IPS-NIHi7 (cell line): Measurements from ENCODE around the gene DSG2.
A peak's percentile ranks its signal among the peaks of the same experiment; 100 is the strongest.
"Not testable (repeated sequence)": the region's sequence is repeated elsewhere in the genome, so short reads cannot be mapped to it uniquely, and the experiment has no call there.

Source experiments
- DNase-seq: peaks from one replicate; pipeline ENCODE4 v3.0.0; 2012; ENCODE audit warnings: mixed read lengths; ENCODE audit errors: extremely low spot score

The DSG2 gene

DNA sequence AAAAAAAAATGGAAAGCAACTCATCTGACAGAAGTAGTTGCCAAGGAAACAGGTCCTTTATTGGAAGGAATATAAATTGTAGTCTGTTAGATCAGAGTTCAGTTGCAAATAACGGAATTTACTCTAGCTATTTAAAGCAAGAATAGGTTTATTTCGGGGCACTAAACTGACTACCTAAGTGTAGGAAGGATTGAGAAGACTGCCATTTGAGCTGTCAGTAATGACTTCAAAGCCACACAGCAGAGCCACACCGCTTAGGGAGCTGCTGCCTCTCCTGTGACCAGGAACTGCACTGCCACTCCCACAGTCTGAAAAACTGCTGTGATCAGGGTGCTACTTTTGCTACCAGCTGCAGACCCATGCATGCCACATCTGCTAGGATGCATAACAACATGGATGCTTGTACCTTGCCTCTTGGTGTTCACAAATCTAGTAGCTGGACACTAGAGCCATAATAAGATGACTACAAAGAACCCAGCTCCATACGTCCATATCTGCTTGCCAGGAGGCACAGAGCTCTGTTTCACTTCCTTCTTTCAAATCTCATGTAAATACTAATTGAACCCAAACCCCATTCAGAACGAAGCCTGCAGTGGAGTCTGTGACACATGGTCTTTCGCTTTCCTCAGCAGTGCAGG lies 2.2 kb downstream of the DSG2 start:
- no peak for DNase-seq

DNA sequence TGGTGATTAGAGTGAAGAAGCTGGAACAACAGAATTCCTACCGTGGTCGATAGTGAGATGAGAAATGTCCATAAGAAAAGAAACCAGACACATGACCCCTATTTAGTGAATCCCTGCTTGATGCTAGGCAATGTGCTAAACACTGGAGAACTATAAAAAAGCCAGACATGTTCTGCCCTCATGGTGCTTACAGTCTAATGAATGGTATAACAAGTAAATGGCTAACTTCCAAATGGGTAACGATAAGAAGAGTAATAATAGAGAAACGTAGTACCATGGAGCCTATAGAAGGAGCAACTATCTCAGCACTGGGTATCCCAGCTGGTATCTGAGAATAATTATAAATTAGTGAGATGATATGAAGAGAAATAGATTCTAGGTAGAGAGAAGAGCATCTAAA lies 5.0 kb downstream of the DSG2 start:
- no peak for DNase-seq

DNA sequence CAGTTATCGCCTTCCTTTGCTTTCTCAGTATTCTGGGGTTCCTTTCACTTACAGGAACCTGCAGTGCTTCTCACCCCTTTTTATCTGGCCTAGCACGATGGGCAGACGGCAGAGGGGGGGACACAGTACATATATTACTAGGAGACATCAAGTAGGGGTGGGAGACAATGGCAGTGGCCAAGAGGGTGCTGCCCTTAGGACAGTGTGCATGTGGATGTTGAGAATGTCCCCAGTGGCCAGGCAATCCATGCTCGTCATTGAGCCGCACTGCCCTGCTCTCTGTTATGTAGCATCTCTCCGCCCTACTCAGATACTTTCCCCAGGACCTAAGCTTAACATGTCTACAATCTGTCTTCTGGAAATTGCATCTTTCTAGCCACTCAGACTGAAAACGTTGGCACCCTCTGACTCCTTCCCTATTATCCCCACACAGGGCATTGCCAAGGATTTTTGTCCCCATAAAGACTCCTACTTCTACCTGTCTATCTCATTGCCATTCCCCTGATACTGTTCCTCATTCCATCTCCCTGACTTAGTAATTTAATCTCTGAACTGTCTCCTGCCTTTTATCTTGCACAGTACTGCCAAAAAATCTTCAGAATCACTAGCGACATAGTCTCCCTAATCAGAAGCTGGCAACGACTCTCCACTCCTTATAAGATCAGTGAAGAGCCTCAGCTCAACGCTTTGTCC lies 6.6 kb downstream of the DSG2 start:
- DNase-seq, result no peak

DNA sequence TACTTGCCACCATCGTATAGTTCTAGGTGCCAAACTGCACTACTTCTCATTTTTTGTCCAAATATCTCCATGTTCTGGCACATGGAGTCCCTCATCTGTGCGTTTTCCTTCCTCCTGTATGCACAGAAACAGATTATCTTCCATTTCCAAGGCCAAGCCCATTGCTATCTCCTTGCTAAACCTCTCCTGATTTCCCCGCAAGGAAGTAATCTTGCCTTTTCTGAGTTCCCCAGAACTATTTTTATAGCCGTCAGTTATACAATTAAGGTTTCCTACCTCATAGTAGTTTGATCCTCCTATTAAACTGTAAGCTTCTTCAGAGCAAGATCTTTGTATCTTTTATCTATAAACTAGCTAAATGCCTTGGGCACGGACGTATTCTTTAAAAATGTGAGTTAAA lies 7.2 kb downstream of the DSG2 start:
- DNase-seq, result no peak

DNA sequence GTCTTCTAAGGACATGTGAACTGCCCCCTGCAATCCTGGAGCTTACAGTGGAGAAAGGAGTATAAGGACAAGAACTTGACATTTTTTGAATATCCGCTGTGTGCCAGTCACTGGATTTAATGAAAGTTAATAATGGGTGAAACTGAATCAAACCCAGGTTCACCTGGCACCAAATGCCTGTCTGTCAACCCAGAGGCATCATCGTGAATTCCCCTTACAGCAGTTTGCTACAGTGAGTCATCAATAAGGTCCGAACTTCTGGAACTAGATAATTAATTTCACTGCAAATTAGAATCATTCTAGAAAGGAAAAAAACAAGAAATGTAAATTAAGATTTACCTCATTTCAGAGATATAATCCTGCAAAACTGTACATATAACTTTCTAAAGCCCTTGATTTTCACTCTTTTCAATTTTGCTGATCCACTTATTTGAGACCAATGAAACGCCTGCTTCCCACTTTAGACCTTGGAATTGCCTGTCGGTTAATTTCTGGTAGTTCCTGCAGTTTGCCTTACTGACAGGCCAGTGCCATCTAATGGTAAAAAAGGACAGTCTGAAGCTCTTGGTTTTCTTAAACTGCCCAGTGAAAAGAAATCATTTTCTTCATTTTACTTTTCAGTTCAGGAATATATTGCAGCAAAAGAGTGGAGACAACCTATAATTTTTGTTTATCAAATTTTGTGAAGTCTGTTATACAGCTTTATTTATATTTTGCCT lies 8.2 kb downstream of the DSG2 start:
- DNase-seq, result no peak

DNA sequence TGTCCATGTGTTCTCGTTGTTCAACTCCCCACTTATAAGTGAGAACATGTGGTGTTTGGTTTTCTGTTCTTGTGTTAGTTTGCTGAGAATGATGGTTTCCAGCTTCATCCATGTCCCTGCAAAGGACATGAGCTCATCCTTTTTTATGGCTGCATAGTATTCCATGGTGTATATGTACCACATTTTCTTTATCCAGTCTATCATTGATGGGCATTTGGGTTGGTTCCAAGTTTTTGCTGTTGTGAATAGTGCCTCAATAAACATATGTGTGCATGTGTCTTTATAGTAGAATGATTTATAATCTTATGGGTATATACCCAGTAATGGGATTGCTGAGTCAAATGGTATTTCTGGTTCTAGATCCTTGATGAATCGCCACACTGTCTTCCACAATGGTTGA lies 9.1 kb downstream of the DSG2 start:
- DNase-seq, result not testable (repeated sequence)

DNA sequence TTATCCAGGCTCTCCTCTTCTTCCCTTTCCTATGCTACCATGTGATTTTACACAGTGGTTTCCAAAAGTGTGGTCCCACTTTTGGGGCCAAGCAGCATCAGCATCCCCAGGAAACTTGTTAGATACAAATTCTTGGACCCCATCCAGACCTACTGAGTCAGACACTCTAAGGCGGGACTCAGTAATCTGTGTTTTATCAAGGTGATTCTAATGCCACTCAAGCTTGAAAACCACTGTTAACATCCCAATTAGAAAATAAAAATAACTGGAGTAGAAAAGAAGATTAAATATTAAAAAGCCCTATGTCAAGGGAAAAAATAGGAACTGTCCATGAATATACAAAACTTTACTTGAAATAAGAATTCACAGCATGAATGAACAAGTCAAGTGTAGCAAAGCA lies 10.8 kb downstream of the DSG2 start:
- DNase-seq, result no peak

DNA sequence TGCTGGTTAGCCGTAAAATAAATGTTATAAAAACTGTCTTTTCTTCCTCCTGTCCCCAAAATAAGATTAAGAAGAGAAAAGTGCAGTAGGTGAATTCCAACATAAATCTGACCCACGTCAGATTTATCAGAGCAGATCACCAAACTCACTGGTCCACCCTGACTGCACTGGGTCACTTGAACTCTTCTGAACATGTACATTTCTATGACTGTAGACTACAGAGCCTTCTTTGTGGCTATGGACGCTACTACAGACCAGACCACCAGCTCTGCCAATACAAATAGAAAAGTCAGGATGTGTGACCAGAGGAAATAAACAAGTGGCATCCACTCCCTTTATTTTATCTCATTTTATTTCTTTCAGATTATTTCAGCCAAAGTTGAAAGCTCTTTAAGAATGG lies 11.6 kb downstream of the DSG2 start:
- no peak for DNase-seq

DNA sequence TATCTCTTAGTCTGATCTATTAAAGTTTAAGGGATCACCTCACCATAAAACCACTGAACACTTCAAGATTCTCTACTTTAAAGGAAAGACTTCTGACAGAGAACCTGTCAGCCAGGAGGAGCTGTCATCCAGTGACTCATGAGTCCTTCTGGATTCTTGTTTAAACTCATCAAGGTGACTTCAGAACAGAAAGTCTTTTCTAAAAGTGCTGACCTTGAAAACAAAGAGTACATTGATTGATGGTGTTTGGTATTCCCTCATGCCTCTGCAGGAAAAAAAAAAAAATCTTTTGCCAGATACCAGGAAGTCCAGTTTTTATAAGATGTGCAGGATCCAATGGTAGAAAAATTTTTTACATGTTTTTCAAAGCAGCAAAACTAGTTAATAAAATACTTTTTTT lies 12.3 kb downstream of the DSG2 start:
- no peak for DNase-seq

DNA sequence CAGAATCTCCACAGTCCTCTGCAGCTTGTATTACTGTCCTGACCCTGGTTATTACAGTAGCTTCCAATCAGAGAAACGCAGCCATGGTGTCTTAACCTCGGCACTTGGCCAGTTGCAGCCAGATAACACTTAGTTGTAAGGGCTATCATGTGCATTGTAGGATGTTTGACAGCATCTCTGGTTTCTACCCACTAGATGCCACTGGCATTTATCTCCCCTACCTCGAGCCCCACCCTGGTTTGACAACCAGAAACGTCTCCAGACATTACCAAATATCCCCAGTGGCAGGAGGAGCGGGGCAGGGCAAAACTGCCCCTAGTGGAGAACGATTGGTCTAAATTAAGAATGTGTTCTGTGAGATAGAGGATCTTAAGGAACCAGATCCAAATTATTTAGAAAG lies 13.1 kb downstream of the DSG2 start:
- DNase-seq, result no peak

DNA sequence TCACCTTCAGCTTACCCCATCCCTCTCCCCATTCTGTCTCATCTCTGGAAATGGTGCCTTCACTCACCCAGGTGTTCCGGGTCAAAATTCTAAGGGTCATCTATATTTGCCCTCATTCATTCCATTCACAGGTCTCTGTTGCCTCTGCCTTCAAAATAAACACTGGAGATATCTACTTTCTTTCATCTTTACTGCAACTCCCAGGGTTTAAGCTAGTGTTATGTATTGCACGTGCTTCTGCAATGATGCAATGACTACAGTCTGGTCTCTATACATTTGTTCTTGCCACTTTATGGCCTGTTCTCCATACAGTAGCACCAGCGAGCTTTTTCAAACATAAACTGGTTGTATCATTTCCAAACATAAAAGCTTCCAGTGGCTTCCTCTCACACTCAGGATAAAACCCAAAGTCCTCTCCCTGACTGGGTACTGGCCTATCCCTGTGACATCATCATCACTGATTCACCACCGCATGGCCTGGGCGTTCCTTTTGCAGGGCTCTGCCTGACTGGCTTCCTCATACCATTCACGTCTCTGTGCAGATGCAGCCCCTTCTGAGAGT lies 14.3 kb downstream of the DSG2 start:
- DNase-seq, result peak; percentile 40

DNA sequence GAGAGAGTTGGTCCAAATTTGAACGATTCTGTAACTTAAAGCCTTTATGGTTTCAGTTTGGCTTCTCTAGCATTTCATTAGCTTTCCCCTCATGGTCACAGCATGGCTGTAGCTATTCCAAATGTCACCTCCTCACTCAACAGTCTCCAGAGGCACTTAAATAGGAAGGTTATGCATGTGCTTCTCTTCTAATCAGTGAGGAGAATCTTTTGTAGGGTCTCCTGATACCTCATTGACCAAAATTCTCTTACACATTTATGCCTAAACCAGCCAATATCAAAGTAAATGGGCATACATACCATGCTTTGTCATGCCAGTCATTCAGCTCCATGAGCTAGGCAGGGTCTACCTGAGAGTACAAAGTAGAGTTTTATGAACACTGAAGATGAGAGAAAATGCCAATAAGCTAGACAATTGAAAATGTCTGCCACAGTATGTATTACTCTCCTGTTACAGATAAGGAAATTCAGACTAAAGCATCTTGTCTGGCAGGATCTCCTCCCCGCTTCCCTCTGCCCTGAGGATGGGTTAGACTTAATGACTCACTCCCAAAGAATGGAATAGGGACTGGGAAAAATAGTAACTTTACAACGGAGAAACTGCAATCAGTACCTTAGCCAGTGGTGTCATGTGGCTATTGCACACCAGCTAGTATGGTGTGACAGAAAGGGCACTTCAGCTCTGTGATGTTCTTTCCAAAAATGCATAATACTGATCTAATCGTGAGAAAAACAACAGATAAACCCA lies 15.4 kb downstream of the DSG2 start:
- DNase-seq, result peak; percentile 47

DNA sequence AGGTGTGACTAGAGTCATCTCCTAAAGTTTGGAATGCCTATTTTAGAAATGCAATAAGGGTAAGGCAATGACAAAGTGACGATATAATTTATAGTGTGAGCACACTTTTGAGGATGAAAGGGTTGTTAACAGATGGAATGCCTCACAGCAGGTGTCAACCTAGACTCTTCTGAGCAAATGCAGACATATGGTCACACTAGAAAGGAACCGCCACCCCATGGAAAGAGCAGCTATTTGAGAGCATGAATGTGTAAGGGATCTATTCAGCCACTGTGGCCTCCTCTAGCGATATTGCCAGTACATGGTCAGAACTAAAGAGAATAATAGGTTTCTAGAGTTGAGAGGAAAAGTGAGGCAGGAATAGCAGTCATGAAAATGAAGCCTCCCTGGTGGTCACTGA lies 18.5 kb downstream of the DSG2 start:
- no peak for DNase-seq

DNA sequence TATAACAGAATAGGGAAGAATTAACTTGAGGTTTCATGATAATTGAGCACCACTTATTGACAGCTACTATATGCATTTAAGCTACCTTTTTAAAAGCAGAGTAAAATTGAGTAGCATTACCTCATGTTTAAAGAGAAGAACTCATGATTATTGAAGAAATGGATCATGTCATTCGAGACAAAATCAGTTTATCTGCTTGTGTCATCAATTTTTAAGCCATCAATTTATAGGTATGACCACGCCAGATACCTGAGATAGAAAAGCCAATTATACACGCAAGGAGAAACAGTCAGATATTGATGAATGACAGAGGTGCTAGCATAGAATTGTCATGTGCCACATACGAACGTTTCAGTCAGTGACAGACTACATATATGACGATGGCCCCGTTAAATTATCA lies 28.4 kb downstream of the DSG2 start:
- DNase-seq, result no peak

DNA sequence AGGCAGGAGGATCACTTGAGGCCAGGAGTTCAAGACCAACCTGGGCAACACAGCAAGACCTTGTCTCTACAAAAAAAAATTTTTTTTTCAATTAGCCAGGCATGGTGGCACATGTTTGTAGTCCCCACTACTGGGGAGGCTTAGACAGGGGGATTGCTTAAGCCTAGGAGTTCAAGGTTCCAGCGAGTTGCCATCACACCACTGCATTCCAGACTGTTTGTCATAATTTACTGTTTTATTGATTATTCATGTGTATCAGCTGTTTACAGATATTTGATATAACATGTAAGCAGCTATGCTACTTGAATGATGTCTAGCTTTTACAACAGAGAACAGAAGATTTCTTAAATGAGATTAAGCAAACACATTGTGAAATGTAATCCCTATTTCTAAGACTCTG lies 35.3 kb downstream of the DSG2 start:
- no peak for DNase-seq

DNA sequence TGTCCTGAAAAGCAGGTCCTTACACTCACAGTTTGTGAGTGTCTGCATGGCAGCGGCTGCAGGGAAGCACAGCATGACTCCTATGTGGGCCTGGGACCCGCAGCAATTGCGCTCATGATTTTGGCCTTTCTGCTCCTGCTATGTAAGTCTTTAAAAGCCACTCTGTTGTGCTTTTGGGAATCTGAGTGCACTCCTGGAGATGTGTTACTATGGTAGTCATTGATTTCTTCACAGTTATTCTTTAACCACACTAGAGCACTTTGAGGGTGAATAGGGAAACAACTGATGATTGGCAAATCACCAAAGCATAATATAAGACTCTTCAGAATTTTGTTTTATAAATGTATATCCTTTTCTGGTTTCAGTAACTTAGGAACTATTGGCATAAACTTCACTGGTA lies 40.9 kb downstream of the DSG2 start:
- no peak for DNase-seq

DNA sequence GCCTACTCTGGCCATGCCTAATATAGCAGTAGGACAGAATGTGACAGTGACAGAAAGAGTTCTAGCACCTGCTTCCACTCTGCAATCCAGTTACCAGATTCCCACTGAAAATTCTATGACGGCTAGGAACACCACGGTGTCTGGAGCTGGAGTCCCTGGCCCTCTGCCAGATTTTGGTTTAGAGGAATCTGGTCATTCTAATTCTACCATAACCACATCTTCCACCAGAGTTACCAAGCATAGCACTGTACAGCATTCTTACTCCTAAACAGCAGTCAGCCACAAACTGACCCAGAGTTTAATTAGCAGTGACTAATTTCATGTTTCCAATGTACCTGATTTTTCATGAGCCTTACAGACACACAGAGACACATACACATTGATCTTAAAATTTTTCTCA lies 48.5 kb downstream of the DSG2 start:
- no peak for DNase-seq

DNA sequence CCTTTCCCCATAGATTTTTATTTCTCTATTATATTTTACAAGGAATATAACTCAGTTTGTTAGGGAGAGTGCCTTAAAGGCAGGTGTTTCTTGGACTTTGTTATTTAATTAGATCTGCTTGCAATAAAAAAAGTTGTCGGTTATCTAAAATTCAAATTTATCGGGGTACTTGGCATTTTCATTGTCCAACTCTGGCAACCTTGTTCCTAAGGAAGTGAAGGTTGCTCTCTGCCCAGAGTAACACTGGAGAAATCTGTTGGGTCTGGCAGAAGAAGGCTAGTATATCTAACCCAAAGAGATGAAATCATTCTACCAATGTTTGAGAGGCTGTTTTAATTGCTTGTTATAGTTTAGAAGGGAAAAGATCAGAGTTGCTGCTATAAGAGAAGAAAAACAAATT lies 50.9 kb downstream of the DSG2 start:
- DNase-seq, result no peak

DNA sequence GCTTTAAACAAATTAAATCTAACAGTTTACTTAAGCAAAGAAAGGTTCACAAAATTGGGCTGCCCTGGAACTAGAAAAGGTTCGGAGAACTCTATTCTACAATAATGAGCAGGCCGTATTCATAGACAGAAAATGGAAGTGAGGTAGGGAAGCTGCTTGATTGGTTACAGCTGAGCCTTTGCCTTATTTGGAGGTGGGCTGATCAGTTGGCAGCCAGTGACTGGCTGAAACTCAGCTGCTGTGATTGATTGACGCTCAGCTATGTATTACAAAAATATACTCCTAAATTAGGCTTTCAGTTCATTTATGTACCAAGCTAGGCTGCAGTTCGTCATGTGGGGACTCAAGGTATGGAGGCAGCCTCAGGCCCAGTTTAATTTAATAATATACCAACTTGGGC lies 51.4 kb downstream of the DSG2 start:
- DNase-seq, result no peak

DNA sequence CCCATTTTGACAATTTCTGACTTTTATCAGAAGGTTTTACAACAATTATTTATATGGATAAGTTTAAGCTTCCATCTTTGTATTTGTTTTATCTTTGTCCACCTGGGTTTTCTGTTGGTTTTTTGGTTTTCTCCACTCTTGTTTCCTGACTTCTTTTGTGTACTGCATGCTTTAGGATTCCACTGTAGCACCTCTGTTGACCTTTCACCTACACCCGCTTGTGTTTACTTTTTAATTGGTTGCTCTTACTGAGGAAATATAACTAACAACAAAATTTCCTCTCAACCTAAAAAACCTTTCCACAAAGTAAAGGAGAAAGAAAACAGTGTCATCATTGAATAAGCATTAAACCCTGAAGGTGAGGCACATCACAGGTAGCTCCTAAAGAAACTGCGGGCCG lies 53.9 kb downstream of the DSG2 start:
- no peak for DNase-seq

DNA sequence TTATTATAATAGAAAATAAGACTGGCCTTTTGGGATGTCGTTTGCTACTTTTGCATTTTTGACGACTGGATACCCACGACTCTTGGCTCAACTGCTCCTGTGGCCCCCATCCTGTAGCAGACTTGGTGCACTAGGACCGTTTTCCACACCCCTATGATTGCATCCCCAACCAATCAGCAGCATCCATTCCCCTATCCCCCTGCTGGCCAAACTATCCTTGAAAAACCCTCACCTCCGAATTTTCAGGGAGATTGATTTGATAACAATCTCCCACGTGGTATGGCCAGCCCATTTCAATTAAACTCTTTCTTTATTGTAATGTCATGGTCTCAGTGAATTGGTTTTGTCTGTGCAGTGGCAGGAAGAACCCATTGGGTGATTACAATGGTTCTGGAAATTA lies 55.8 kb downstream of the DSG2 start:
- DNase-seq, result no peak

DNA sequence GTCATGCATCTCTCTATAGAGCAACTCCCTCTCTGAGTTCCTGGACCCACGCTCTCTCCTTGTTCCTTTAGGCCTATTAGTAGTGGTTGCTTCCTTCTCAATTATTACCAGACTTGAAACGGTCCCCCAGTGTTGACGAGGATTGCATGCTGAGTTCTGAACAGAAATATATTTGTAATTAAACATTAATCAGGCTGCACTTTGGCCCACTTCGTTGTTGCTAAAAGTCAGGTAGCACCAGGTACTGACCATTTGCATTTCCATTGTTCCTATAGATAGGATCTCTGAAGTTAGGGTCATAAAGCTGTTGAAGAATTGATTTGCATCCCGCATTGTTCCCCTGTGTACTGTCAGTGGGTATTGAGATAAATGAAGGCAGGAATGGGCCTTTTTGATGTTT lies 56.8 kb downstream of the DSG2 start:
- DNase-seq, result no peak
